Colon (tissue), 2 donors: ENCODE results near the gene STXBP2.

ENCODE experiments used
- FAIRE-seq: peaks from 2 replicates; lab custom pipeline; 2012; peaks lifted over from hg19 to GRCh38; lab: Jason Lieb, UNC
- donor health status: control.
- donor health status: control.

STXBP2 gene

GRCh38 chr19:7636691-7637373 lies at the start of gene STXBP2:
TSS of gene STXBP2 (plus strand) at chr19:7637110. CDS start at chr19:7637150, 40 bp downstream.
- FAIRE-seq, result no peak

- no peak for FAIRE-seq
These were observed 47.1 kb upstream of the STXBP2 start for GRCh38 chr19:7589822-7590221.

- FAIRE-seq, result no peak
These were observed 46.7 kb upstream of the STXBP2 start for GRCh38 chr19:7590256-7590655.

GRCh38 chr19:7595466-7596133 lies 41.3 kb upstream of the STXBP2 start, which contains the start of gene CAMSAP3:
TSS of gene CAMSAP3 (plus strand) at chr19:7595863. CDS start at chr19:7596003, 140 bp downstream.
- no peak for FAIRE-seq

- no peak for FAIRE-seq
These were observed 40.5 kb upstream of the STXBP2 start for GRCh38 chr19:7596211-7596937.

GRCh38 chr19:7597689-7598088 lies 39.2 kb upstream of the STXBP2 start:
- FAIRE-seq, result no peak

GRCh38 chr19:7598180-7598579 lies 38.7 kb upstream of the STXBP2 start:
- no peak for FAIRE-seq

GRCh38 chr19:7600721-7601120 lies 36.2 kb upstream of the STXBP2 start:
- FAIRE-seq, result no peak

GRCh38 chr19:7602240-7602934 lies 34.5 kb upstream of the STXBP2 start:
- no peak for FAIRE-seq

GRCh38 chr19:7602935-7603497 lies 33.9 kb upstream of the STXBP2 start:
- no peak for FAIRE-seq

GRCh38 chr19:7603919-7604318 lies 33.0 kb upstream of the STXBP2 start:
- FAIRE-seq, result no peak

GRCh38 chr19:7605490-7606222 lies 31.3 kb upstream of the STXBP2 start:
- FAIRE-seq, result no peak

- FAIRE-seq, result no peak
These were observed 30.6 kb upstream of the STXBP2 start for GRCh38 chr19:7606289-7606688.

GRCh38 chr19:7607212-7607873 lies 29.6 kb upstream of the STXBP2 start:
- no peak for FAIRE-seq

- no peak for FAIRE-seq
These were observed 28.9 kb upstream of the STXBP2 start for GRCh38 chr19:7607874-7608560.

GRCh38 chr19:7610491-7611240 lies 26.2 kb upstream of the STXBP2 start:
- no peak for FAIRE-seq

- FAIRE-seq, result no peak
These were observed 25.2 kb upstream of the STXBP2 start for GRCh38 chr19:7611541-7612279.
